Sigmoid colon (tissue), 3 donors: ENCODE results near the gene MRPS27.

Experiments used
- POLR2A ChIP-seq, 2 donors: fragments of 450-650 bp; IDR thresholded peaks; one replicate each; pipeline ENCODE4 v1.6.1; 2016; ENCODE audit warnings: antibody characterized with exemption in 2 of 2, mild to moderate bottlenecking in 2 of 2, moderate library complexity in 2 of 2
- TF ChIP-seq, protein P1 (sequence below), 4 experiments: fragments of 450-650 bp in 3 of 4; fragments of 200-600 bp in 1 of 4; IDR thresholded peaks; one replicate each; pipeline ENCODE4 v1.5.1; 2016 to 2019; ENCODE audit warnings: antibody characterized with exemption in 4 of 4, mild to moderate bottlenecking in 3 of 4, moderate library complexity in 2 of 4

DNA sequence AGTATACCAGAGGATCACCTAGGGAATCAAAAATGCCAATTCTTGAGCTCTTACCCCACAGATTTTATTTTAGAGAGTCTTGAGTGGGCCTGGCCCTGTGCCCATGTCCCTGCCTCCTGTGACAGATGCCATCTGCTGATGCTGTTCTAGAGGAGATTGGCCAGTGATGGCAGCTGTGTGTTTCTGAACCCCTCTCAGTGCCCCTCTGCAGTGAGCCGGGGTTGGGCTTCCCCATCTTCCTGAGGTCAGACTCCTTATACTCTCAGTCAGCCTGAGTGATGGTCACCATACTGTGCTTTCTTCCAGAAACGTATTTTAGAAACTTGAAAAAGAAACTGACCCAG lies 6.2 kb upstream of the MRPS27 start:
- TF ChIP-seq POLR2A (IDR thresholded peaks at IDR 0.05): no peak
- TF ChIP-seq, protein P1, sequence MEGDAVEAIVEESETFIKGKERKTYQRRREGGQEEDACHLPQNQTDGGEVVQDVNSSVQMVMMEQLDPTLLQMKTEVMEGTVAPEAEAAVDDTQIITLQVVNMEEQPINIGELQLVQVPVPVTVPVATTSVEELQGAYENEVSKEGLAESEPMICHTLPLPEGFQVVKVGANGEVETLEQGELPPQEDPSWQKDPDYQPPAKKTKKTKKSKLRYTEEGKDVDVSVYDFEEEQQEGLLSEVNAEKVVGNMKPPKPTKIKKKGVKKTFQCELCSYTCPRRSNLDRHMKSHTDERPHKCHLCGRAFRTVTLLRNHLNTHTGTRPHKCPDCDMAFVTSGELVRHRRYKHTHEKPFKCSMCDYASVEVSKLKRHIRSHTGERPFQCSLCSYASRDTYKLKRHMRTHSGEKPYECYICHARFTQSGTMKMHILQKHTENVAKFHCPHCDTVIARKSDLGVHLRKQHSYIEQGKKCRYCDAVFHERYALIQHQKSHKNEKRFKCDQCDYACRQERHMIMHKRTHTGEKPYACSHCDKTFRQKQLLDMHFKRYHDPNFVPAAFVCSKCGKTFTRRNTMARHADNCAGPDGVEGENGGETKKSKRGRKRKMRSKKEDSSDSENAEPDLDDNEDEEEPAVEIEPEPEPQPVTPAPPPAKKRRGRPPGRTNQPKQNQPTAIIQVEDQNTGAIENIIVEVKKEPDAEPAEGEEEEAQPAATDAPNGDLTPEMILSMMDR (IDR thresholded peaks at IDR 0.05): no peak
